Parathyroid adenoma (tissue), 2 donors: ENCODE results near the gene CERK.

Experiments
- H2AFZ ChIP-seq: fragments of 300-600 bp; sonication (generic); one replicate; pipeline ENCODE4 v1.7.0; 2017; ENCODE audit warnings: antibody characterized with exemption, mild to moderate bottlenecking
- H3K27ac ChIP-seq: fragments of 300-600 bp; sonication (generic); one replicate; pipeline ENCODE4 v1.7.0; 2017
- H3K27me3 ChIP-seq: fragments of 300-600 bp; sonication (generic); one replicate; pipeline ENCODE4 v1.7.0; 2017; ENCODE audit warnings: low read length; ENCODE audit not compliant: control insufficient read depth, insufficient read depth
- H3K36me3 ChIP-seq: fragments of 300-600 bp; sonication (generic); one replicate; pipeline ENCODE4 v1.7.0; 2017; ENCODE audit warnings: low read length; ENCODE audit not compliant: control insufficient read depth, insufficient read depth
- H3K4me1 ChIP-seq: fragments of 300-600 bp; sonication (generic); one replicate; pipeline ENCODE4 v1.7.0; 2017; ENCODE audit warnings: control low read depth
- H3K4me2 ChIP-seq: fragments of 300-600 bp; sonication (generic); one replicate; pipeline ENCODE4 v1.7.0; 2017; ENCODE audit warnings: low read length
- H3K4me3 ChIP-seq: fragments of 300-600 bp; sonication (generic); one replicate; pipeline ENCODE4 v1.7.0; 2017; ENCODE audit warnings: low read depth, low read length
- H3K79me2 ChIP-seq: fragments of 300-600 bp; sonication (generic); one replicate; pipeline ENCODE4 v1.7.0; 2017; ENCODE audit warnings: control low read depth
- H3K9ac ChIP-seq: fragments of 300-600 bp; sonication (generic); one replicate; pipeline ENCODE4 v1.7.0; 2017; ENCODE audit warnings: mild to moderate bottlenecking
- H3K9me3 ChIP-seq: fragments of 300-600 bp; sonication (generic); one replicate; pipeline ENCODE4 v1.7.0; 2017; ENCODE audit warnings: low read length; ENCODE audit not compliant: control insufficient read depth
- CTCF ChIP-seq: fragments of 300-600 bp; sonication (generic); IDR thresholded peaks from one replicate; pipeline ENCODE4 v1.7.0; 2017; ENCODE audit warnings: antibody characterized with exemption, mild to moderate bottlenecking
- donor health status: primary hyperparathyroidism.

Gene CERK

DNA sequence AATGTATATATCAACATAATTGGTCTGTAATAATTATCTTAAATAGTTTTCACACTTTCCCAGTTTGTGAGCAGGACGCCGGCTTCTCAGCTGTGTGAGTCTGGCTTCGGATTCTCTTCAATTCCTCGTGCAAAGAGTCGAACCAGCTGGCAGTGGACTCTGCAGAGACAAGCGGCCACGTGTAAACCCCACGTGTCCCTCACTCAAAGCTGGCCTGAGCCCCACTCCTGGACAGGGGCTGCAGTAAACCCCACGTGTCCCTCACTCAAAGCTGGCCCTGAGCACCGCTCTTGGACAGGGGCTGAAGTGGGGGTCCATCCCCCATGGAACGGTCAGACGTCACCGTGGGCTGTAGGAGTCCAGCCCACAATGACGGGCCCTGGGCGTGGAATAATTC, 51.0 kb downstream of the CERK start:
- Histone ChIP-seq H3K9me3 (no peaks in the 10 kb centered on the region), H3K27ac (no peak overlapping the region), H3K36me3 (no peaks in the 10 kb centered on the region), H3K4me2 (no peak overlapping the region), H3K4me1 (no peaks in the 10 kb centered on the region), H3K4me3 (no peak overlapping the region), H3K9ac (no peak overlapping the region), H3K79me2 (no peaks in the 10 kb centered on the region), H3K27me3 (no peaks in the 10 kb centered on the region), H2AFZ (no peak overlapping the region)
- no peak for TF ChIP-seq CTCF

DNA sequence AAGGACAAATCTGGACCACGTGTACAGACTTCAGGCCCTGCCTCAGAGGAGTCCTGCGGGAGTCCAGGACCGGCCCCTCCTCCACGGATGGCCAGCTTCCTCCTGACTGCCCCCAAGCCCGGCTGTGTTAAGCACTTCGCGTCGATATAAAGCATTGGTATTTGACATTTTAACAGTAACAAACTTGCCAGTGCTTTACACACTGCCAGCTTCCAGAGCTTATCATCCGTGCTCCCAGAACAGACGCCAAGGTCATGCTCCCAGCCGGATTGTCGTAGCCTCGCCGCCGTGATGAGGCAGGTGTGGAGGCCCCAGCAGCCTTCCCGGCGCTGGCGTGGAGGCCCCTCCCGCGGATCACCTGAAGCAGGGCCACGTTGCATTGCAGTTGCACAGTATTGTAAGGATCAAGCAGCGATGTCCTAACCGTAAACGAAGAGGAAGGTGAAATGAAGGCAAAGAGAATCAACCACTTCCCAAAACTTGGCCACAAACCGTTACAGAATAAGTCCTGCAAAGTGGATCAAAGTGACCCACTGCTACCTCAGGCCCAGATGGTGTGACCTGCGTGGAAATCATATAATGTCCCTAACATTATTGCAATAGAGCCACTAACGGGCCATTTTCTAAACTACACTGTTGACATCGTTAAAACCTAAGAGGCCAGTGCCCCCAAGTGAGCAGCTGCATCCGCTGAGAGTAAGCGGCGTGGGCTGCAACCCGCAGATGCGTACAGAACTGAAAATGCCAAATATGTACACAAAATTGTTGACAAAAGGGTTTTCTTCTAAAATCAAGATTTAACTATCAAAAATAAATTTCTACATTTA, 51.6 kb downstream of the CERK start:
- Histone ChIP-seq H3K36me3 (no peaks in the 10 kb centered on the region), H3K27me3 (no peaks in the 10 kb centered on the region), H3K4me2 (no peak overlapping the region), H3K27ac (peak overlapping the region; percentile 44), H3K4me3 (no peak overlapping the region), H3K9me3 (no peaks in the 10 kb centered on the region), H3K79me2 (no peaks in the 10 kb centered on the region), H3K9ac (no peak overlapping the region), H2AFZ (no peak overlapping the region), H3K4me1 (no peaks in the 10 kb centered on the region)
- TF ChIP-seq CTCF, result no peak

DNA sequence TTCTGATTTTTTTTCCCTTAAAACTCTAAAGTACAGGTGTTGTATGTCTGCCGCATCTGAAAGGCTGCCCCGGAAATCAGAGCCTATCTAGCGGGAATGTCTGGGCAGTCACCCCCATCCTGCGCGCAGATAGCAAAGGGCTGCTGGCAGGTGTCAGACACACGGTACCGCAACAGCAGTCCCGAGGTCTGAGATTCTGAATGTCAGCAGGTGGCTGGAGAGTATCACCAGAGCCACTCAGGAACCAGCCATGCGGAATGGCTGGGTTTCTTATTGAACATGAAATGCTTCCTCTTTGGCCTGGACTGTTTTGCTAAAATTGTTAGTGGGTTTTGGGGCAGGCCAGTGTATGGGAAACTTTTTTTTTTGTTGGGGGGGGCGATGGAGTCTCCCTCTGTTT, 53.3 kb downstream of the CERK start:
- H3K4me1 ChIP-seq, result no peaks in the 10 kb centered on the region
- H3K27ac ChIP-seq, result no peak overlapping the region
- H3K9ac ChIP-seq, result no peak overlapping the region
- H3K4me2 ChIP-seq, result no peak overlapping the region
- H3K9me3 ChIP-seq, result no peaks in the 10 kb centered on the region
- no peaks in the 10 kb centered on the region for H3K27me3 ChIP-seq
- TF ChIP-seq CTCF, result no peak
- H2AFZ ChIP-seq, result no peak overlapping the region
- no peaks in the 10 kb centered on the region for H3K79me2 ChIP-seq
- no peaks in the 10 kb centered on the region for H3K36me3 ChIP-seq
- H3K4me3 ChIP-seq, result no peak overlapping the region

DNA sequence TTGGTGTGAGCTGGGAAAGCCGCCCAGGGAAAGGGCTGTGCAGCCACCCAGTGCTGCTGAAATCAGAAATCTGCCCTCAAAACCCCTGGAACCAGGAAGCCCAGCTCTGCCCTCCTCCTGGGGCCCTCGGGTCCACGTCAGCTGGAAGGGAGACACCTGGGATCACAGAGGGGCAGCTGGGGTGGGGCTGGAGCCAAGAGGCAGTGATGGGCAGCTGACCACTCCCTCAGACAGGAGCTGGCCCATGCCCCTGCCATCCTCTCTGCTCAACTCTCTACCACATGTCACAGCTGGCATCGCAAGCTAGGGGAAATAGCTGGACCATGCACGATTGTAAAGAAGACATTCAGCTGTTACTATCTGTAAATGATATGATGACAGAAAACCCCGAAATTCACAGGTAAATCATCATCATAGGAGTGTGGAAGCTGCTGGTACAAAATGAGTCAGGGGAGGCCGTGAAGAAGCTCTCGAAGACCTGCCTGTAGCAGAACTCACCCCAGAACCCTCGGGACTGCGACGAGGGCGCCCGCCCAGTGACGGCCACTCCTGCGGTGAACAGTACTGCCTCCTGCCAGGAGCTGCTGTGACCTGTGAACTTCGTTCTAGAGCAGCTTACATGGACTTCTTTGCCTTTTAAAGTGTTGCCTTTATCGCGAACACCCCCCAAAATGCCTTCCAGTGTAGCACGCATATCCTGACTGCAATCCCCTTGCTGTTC, 55.9 kb downstream of the CERK start:
- H3K27ac ChIP-seq, result no peak overlapping the region

More for the DNA sequence above, 55.9 kb downstream of the CERK start:
- no peak overlapping the region for H3K4me3 ChIP-seq
- H3K36me3 ChIP-seq, result no peaks in the 10 kb centered on the region
- no peaks in the 10 kb centered on the region for H3K27me3 ChIP-seq
- no peak overlapping the region for H3K9ac ChIP-seq
- no peak overlapping the region for H2AFZ ChIP-seq
- H3K79me2 ChIP-seq, result no peaks in the 10 kb centered on the region
- H3K4me2 ChIP-seq, result no peak overlapping the region
- H3K9me3 ChIP-seq, result no peaks in the 10 kb centered on the region
- no peak for TF ChIP-seq CTCF
- no peaks in the 10 kb centered on the region for H3K4me1 ChIP-seq
